Measurements from ENCODE around the gene IL5RA.
A peak's percentile ranks its signal among the peaks of the same experiment; 100 is the strongest.

IL5RA gene

GRCh38 chr3:3101660-3102458 lies 8.3 kb downstream of the IL5RA start:
- no peak for DNase-seq (ENCODE audit: low read depth)
- peak overlapping the region; percentile 15; the same call in 1 of the 2 replicates for H3K4me3 ChIP-seq (ENCODE audit: low read depth, low read length)
- TF ChIP-seq CTCF (IDR thresholded peaks at IDR 0.05; ENCODE audit: low read depth, low read length, missing control alignments) = no peak

DNA sequence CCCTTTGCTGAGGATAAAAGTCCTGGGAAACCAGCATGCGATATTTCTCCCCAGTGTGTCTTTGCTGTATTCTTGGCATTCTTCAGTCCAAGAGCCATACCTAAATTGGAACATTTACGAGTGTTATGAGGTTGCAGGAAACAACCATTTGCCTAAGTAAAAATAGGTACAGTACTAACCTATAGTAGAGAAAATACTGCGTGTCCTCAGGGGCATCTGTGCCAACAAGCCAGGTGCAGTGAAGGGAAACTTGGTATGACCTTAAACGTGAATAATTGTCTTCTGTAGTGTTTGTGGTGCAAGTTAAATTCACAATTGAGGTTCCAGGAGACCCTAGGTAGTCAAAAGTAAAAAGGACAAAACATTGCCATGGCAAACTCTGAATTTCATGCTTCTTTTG lies 12.2 kb downstream of the IL5RA start:
- no peak overlapping the region for H3K4me3 ChIP-seq (ENCODE audit: low read depth, low read length)
- no peak for TF ChIP-seq CTCF (IDR thresholded peaks at IDR 0.05; ENCODE audit: low read depth, low read length, missing control alignments)
- DNase-seq (ENCODE audit: low read depth) = no peak

DNA sequence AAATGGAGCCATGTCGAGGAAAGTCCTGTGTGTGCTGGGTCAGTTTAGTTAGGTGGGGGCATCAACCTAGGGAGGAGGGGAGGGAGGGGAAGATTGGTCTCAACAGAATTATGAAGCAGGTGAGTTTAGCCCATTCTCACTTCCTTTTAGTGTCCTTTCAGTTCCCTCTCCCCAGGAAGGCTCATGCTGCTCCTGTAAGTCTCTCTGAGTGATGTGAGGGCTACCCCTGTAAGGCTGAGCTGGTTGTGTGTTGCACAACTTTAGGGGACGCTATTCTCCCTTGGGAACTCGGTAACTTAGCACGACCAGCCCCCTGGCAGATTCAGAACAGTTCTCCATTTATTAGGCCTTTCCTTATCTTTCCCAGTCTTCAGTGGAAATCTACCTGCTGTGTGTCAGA lies 21.2 kb downstream of the IL5RA start:
- DNase-seq (ENCODE audit: low read depth) = peak; percentile 79
- no peak overlapping the region for H3K4me3 ChIP-seq (ENCODE audit: low read depth, low read length)
- TF ChIP-seq CTCF (IDR thresholded peaks at IDR 0.05; ENCODE audit: low read depth, low read length, missing control alignments) = peak; percentile 53

- no peak for TF ChIP-seq CTCF (IDR thresholded peaks at IDR 0.05; ENCODE audit: low read depth, low read length, missing control alignments)
- no peak overlapping the region for H3K4me3 ChIP-seq (ENCODE audit: low read depth, low read length)
- DNase-seq (ENCODE audit: low read depth) = no peak
Measured at GRCh38 chr3:3087716-3088465, 22.3 kb downstream of the IL5RA start.

DNA sequence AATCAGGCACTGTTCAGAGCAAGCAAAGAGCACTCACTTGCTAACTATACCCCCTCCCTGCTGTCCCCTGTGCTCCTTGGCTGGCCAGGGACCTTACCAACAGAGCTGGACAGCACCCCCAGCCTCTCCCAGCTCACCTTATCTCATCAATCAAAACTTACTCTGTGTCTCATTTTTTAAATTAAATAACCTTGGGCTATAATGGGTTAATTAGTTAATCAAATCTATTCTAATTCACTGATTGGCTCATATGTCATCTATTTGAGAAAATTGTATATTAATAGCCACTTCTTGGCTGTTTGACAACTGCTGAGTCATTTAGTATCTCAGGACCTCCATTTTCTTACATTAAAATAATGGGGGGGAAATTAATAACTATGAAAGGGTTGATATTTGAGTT lies 22.9 kb downstream of the IL5RA start:
- DNase-seq (ENCODE audit: low read depth) = no peak

GRCh38 chr3:3086239-3086638 lies 23.9 kb downstream of the IL5RA start:
- no peak for TF ChIP-seq CTCF (IDR thresholded peaks at IDR 0.05; ENCODE audit: low read depth, low read length, missing control alignments)
- H3K4me3 ChIP-seq (ENCODE audit: low read depth, low read length) = no peak overlapping the region
- DNase-seq (ENCODE audit: low read depth) = no peak

More for the DNA sequence above, 22.9 kb downstream of the IL5RA start:
- TF ChIP-seq CTCF (IDR thresholded peaks at IDR 0.05; ENCODE audit: low read depth, low read length, missing control alignments) = no peak
- no peak overlapping the region for H3K4me3 ChIP-seq (ENCODE audit: low read depth, low read length)

All from GM12864 (cell line).